ENCODE results near the gene FUT6.

- no peak for TF ChIP-seq TCF4 (CRISPR knock-in tag; IDR thresholded peaks at IDR 0.05; ENCODE audit: borderline replicate concordance)
- TF ChIP-seq ZNF8 (CRISPR knock-in tag; IDR thresholded peaks at IDR 0.05), result no peak
Measured at GRCh38 chr19:5843295-5843927, 3.9 kb upstream of the FUT6 start.
